Astrocyte of the cerebellum (primary cell): Measurements from ENCODE around the gene FAM83E.

Experiments
- DNase-seq: peaks from one replicate; pipeline ENCODE4 v3.0.0-alpha.2; 2011; ENCODE audit warnings: low read depth
- H3K4me3 ChIP-seq: 2 replicates; pipeline ENCODE4 v1.5.1; 2011; ENCODE audit warnings: mild to moderate bottlenecking, low read depth, low read length, moderate library complexity
- CTCF ChIP-seq: IDR thresholded peaks from 2 replicates; pipeline ENCODE4 v1.5.1; 2012; ENCODE audit warnings: low read length, low read depth, moderate library complexity, mild to moderate bottlenecking; ENCODE audit errors: missing control alignments
- in situ Hi-C: cut with HindIII; loops from 2 replicates; pipeline ENCODE4 v1.10.0; 2017; ENCODE audit warnings: low sequenced_read_pairs

The FAM83E gene

GRCh38 chr19:48575931-48576622 lies 38.8 kb downstream of the FAM83E start:
- DNase-seq = no peak
- no peak for TF ChIP-seq CTCF
- H3K4me3 ChIP-seq = no peak overlapping the region
- in situ Hi-C loops = no loop called here

GRCh38 chr19:48573163-48573505 lies 41.7 kb downstream of the FAM83E start:
- H3K4me3 ChIP-seq = no peak overlapping the region
- no peak for TF ChIP-seq CTCF
- no peak for DNase-seq
- in situ Hi-C loops = no loop called here

- H3K4me3 ChIP-seq = no peak overlapping the region
- TF ChIP-seq CTCF = no peak
- no peak for DNase-seq
- in situ Hi-C loops = no loop called here
These were observed 43.3 kb downstream of the FAM83E start for GRCh38 chr19:48571378-48572162.

- in situ Hi-C loops = no loop called here
- no peak overlapping the region for H3K4me3 ChIP-seq
- DNase-seq = peak; percentile 23
These were observed 45.1 kb downstream of the FAM83E start for GRCh38 chr19:48569814-48570213.

GRCh38 chr19:48568345-48568886 lies 46.5 kb downstream of the FAM83E start:
- peak; percentile 68 for DNase-seq
- TF ChIP-seq CTCF = no peak
- in situ Hi-C loops = no loop called here
- no peak overlapping the region for H3K4me3 ChIP-seq

More at GRCh38 chr19:48569814-48570213, 45.1 kb downstream of the FAM83E start:
- TF ChIP-seq CTCF = no peak

- in situ Hi-C loops = no loop called here
- no peak for TF ChIP-seq CTCF
- DNase-seq = no peak
- no peak overlapping the region for H3K4me3 ChIP-seq
These were observed 49.8 kb downstream of the FAM83E start for GRCh38 chr19:48565090-48565489.
